Measurements from ENCODE around the gene FXN. TPM values are rescaled to one million over a fixed set of nuclear protein-coding genes. Genes with fewer than 3 reads are reported as not detected.

Gene FXN
- total RNA-seq, 4 donors from 2014 or later: 1.8 to 10.1 (median 3.3) TPM

DNA sequence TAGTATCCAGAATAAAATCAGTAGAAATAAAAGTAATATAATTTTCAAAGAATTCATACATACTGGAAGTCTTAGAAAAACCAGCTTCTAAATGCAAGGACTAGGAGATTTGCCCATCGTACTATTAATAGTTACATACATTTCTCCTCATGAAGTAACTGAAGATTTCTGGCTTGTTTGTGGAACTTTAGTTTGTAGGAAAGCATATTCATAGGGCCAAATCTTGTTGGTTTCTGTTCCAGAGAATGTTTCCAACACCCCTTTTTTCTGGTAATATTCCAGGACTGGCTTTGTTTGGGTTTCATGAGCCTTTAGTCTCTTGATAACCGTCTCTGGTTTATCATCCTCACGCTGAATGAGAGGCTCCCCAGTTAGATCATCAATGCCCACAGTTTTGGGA, 72.2 kb downstream of the FXN start:
- no peak for TF ChIP-seq CTCF (IDR thresholded peaks at IDR 0.05; ENCODE audit: low read depth)

DNA sequence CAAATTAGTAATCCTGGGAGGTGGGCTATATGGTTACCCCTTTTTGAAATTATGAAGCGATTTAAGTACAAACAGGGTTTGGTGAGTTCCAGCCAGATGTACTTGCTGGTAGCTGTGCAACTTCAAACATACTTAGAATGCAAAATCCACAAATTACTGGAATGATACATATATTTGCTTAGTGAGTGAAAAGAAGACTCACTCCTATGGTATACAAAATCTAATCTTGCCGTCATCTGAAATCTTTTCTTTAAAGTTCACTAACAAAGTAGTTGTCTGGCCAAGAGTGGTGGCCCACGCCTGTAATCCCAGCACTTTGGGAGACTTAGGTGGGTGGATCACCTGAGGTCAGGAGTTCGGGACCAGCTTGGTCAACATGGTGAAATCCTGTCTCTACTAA, 73.6 kb downstream of the FXN start:
- TF ChIP-seq CTCF (IDR thresholded peaks at IDR 0.05; ENCODE audit: low read depth): no peak

DNA sequence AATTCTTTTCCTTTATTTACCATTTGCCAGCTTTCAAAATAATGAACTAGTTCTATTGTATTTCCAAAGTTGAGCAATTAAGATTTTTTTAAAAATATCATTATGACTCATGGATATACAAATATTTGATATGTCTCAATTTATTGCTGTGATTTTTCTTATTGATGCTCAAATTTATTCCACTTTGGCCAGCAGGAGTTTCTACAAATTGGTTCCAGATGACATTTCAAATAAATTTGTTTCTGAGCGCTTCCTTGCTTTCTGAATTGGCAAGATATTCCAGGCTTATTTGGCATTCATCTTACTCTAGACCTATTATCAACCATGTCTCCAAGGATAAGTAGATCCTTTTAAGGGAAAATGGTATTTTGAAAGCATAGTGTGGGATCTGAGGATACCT, 80.1 kb downstream of the FXN start:
- no peak for TF ChIP-seq CTCF (IDR thresholded peaks at IDR 0.05; ENCODE audit: low read depth)

DNA sequence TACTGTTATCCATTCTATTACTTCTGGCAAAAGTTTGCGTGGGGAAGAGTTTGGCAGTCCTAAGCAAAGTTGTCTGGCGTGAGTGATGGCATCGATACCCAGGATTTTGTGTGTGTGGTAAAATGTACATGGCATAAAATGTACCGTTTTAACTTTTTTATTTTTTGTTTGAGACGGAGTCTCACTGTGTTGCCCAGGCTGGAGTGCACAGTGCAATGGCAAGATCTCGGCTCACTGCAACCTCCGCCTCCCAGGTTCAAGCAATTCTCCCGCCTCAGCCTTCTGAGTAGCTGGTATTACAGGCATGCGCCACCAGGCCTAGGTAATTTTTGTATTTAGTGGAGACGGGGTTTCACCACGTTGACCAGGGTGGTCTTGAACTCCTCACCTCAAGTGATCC, 83.1 kb downstream of the FXN start:
- TF ChIP-seq CTCF (IDR thresholded peaks at IDR 0.05; ENCODE audit: low read depth): no peak

GRCh38 chr9:69120380-69121154, 85.0 kb downstream of the FXN start:
- TF ChIP-seq CTCF (IDR thresholded peaks at IDR 0.05; ENCODE audit: low read depth): no peak

DNA sequence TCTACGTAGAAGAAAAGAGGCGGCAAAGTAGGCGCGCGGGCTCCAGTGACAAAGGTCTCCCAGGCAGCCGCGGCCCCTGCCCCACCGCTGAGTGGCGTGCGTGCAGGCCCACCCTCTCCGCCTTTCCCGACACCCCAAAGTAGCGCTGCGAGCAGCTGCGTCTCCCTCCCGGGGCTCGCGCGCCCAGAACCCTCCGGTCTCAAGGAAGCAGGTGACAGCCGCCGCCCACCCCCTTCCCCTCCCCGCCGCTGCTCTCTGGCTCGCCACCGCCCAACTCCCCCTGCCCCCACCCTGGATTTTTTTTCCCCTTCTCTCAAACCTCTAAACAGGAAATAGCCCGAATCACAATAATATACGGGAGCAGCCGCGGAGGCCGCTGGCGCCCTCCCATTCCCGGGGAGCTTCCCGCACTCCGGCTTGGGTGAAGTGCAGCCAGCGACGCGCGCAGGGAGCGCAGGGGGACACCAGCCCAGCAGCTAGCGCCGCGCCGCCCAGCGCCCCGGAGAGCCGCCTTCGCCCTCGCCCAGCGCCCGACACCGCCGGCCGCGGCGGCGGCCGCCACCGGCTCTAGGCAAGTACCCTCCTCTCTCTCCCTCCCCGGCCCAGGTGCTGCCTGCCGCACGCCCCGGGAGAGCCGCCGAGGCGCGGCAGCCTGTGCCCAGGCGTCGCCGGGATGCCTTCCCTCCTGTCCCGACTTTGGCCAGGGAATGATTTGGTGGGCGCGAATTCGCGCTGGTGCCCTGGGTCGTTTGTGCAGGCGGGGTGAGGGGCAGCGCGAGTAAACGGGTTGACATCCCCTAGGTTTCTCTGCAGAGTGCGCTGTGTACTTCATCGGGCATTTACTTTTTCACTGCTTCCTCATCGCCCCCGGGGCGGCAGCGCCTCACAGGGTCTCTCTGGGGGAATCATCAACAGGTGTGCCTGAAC, 85.9 kb downstream of the FXN start:
- no peak for TF ChIP-seq CTCF (IDR thresholded peaks at IDR 0.05; ENCODE audit: low read depth)

DNA sequence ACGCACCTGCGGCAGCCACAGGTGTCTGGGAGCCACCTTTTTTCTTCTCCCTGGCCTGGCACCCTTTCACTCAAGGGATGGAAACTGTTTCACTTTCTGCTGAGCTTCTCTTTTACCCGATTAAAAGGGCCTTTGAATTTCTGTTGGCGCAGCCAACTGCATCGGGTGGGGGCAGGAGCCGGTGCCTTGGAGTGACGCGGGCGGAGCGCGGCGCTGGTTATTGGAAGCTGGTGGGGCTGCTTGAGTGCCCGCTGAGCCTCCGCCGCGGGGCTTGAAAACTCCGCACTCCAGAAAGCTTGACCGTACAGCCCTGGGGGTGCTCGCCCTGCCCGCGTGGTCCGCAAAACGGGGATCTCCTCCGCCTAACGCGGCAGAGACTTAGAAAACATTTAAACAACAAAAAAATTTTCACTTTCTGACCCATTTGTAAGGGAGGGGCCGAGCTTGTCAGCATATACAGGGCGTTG, 86.6 kb downstream of the FXN start:
- TF ChIP-seq CTCF (IDR thresholded peaks at IDR 0.05; ENCODE audit: low read depth): no peak

Measured in subcutaneous adipose tissue (tissue), 4 donors.